ENCODE results near the gene CHD1L.
A peak's percentile ranks its signal among the peaks of the same experiment; 100 is the strongest.

Gene CHD1L

GRCh38 chr1:147246044-147246690 is 3.7 kb downstream of the CHD1L start:
- H3K4me3 ChIP-seq (ENCODE audit: low read depth, low read length) = no peak overlapping the region
- TF ChIP-seq CTCF (IDR thresholded peaks at IDR 0.05; ENCODE audit: low read depth, low read length) = no peak
- in situ Hi-C loops (cut with HindIII; ENCODE audit: low sequenced_read_pairs) = no loop called here
- no peak for DNase-seq (ENCODE audit: low read depth, low spot score)

GRCh38 chr1:147246910-147247655 is 4.6 kb downstream of the CHD1L start:
- TF ChIP-seq CTCF (IDR thresholded peaks at IDR 0.05; ENCODE audit: low read depth, low read length) = no peak
- no peak for DNase-seq (ENCODE audit: low read depth, low spot score)
- no peak overlapping the region for H3K4me3 ChIP-seq (ENCODE audit: low read depth, low read length)
- in situ Hi-C loops (cut with HindIII; ENCODE audit: low sequenced_read_pairs) = no loop called here

- H3K4me3 ChIP-seq (ENCODE audit: low read depth, low read length) = no peak overlapping the region
- in situ Hi-C loops (cut with HindIII; ENCODE audit: low sequenced_read_pairs) = no loop called here
- DNase-seq (ENCODE audit: low read depth, low spot score) = peak; percentile 32
- no peak for TF ChIP-seq CTCF (IDR thresholded peaks at IDR 0.05; ENCODE audit: low read depth, low read length)
These were observed 5.3 kb downstream of the CHD1L start for GRCh38 chr1:147247656-147248238.

- in situ Hi-C loops (cut with HindIII; ENCODE audit: low sequenced_read_pairs) = no loop called here
- no peak for DNase-seq (ENCODE audit: low read depth, low spot score)
- H3K4me3 ChIP-seq (ENCODE audit: low read depth, low read length) = no peak overlapping the region
- TF ChIP-seq CTCF (IDR thresholded peaks at IDR 0.05; ENCODE audit: low read depth, low read length) = no peak
These were observed 10.1 kb downstream of the CHD1L start for GRCh38 chr1:147252540-147252939.

- no peak overlapping the region for H3K4me3 ChIP-seq (ENCODE audit: low read depth, low read length)
- DNase-seq (ENCODE audit: low read depth, low spot score) = no peak
- no peak for TF ChIP-seq CTCF (IDR thresholded peaks at IDR 0.05; ENCODE audit: low read depth, low read length)
- in situ Hi-C loops (cut with HindIII; ENCODE audit: low sequenced_read_pairs) = no loop called here
These were observed 18.5 kb downstream of the CHD1L start for GRCh38 chr1:147260956-147261355.

- peak; percentile 62 for DNase-seq (ENCODE audit: low read depth, low spot score)
- no peak for TF ChIP-seq CTCF (IDR thresholded peaks at IDR 0.05; ENCODE audit: low read depth, low read length)
- in situ Hi-C loops (cut with HindIII; ENCODE audit: low sequenced_read_pairs) = no loop called here
- H3K4me3 ChIP-seq (ENCODE audit: low read depth, low read length) = no peak overlapping the region
These were observed 21.8 kb downstream of the CHD1L start for GRCh38 chr1:147264158-147264768.
